ENCODE results near the gene MPIG6B.

MPIG6B gene

GRCh38 chr6:31765910-31766794 lies 43.0 kb downstream of the MPIG6B start:
- Histone ChIP-seq H3K27ac (ENCODE audit: insufficient read depth, low read depth, low read length, poor library complexity, severe bottlenecking) (no peak overlapping the region), H3K27me3 (ENCODE audit: control insufficient read depth, insufficient read depth, low read length, poor library complexity, severe bottlenecking) (no peaks in the 10 kb centered on the region), H3K4me1 (ENCODE audit: control insufficient read depth, insufficient read depth, low read length) (peaks cover 22% of the 10 kb centered on the region), H3K9me3 (ENCODE audit: control insufficient read depth, low read length) (no peaks in the 10 kb centered on the region), H3K4me3 (ENCODE audit: insufficient read depth, low read depth, low read length) (no peak overlapping the region), H3K36me3 (ENCODE audit: control insufficient read depth, insufficient read depth, low read length) (no peaks in the 10 kb centered on the region)
- WGBS, 2 experiments: 75% methylated on average over 42 of the region's 42 CpGs

- 89 to 92% methylated on average over 6 of the region's 6 CpGs for WGBS, 2 experiments
Observed at GRCh38 chr6:31767096-31767645, 44.0 kb downstream of the MPIG6B start.

GRCh38 chr6:31768363-31769257 lies 45.4 kb downstream of the MPIG6B start:
- H3K27ac ChIP-seq (ENCODE audit: insufficient read depth, low read depth, low read length, poor library complexity, severe bottlenecking): no peak overlapping the region
- H3K4me1 ChIP-seq (ENCODE audit: control insufficient read depth, insufficient read depth, low read length): peaks cover 13% of the 10 kb centered on the region
- no peaks in the 10 kb centered on the region for H3K27me3 ChIP-seq (ENCODE audit: control insufficient read depth, insufficient read depth, low read length, poor library complexity, severe bottlenecking)
- no peaks in the 10 kb centered on the region for H3K9me3 ChIP-seq (ENCODE audit: control insufficient read depth, low read length)
- WGBS, 2 experiments: 92 to 93% methylated on average over 18 of the region's 18 CpGs
- H3K36me3 ChIP-seq (ENCODE audit: control insufficient read depth, insufficient read depth, low read length): no peaks in the 10 kb centered on the region
- no peak overlapping the region for H3K4me3 ChIP-seq (ENCODE audit: insufficient read depth, low read depth, low read length)

More at GRCh38 chr6:31767096-31767645, 44.0 kb downstream of the MPIG6B start:
- Histone ChIP-seq H3K4me3 (ENCODE audit: insufficient read depth, low read depth, low read length) (no peak overlapping the region), H3K4me1 (ENCODE audit: control insufficient read depth, insufficient read depth, low read length) (peaks cover 22% of the 10 kb centered on the region), H3K27me3 (ENCODE audit: control insufficient read depth, insufficient read depth, low read length, poor library complexity, severe bottlenecking) (no peaks in the 10 kb centered on the region), H3K36me3 (ENCODE audit: control insufficient read depth, insufficient read depth, low read length) (no peaks in the 10 kb centered on the region), H3K27ac (ENCODE audit: insufficient read depth, low read depth, low read length, poor library complexity, severe bottlenecking) (no peak overlapping the region), H3K9me3 (ENCODE audit: control insufficient read depth, low read length) (no peaks in the 10 kb centered on the region)

- Histone ChIP-seq H3K4me3 (ENCODE audit: insufficient read depth, low read depth, low read length) (no peak overlapping the region), H3K4me1 (ENCODE audit: control insufficient read depth, insufficient read depth, low read length) (peaks cover 7% of the 10 kb centered on the region), H3K9me3 (ENCODE audit: control insufficient read depth, low read length) (no peaks in the 10 kb centered on the region), H3K27me3 (ENCODE audit: control insufficient read depth, insufficient read depth, low read length, poor library complexity, severe bottlenecking) (no peaks in the 10 kb centered on the region), H3K36me3 (ENCODE audit: control insufficient read depth, insufficient read depth, low read length) (no peaks in the 10 kb centered on the region), H3K27ac (ENCODE audit: insufficient read depth, low read depth, low read length, poor library complexity, severe bottlenecking) (no peak overlapping the region)
- 76 to 80% methylated on average over 11 to 12 of the region's 12 CpGs for WGBS, 2 experiments
Observed at GRCh38 chr6:31769684-31770371, 46.7 kb downstream of the MPIG6B start.

- Histone ChIP-seq H3K27me3 (ENCODE audit: control insufficient read depth, insufficient read depth, low read length, poor library complexity, severe bottlenecking) (no peaks in the 10 kb centered on the region), H3K4me1 (ENCODE audit: control insufficient read depth, insufficient read depth, low read length) (peaks cover 5% of the 10 kb centered on the region), H3K4me3 (ENCODE audit: insufficient read depth, low read depth, low read length) (no peak overlapping the region), H3K9me3 (ENCODE audit: control insufficient read depth, low read length) (no peaks in the 10 kb centered on the region), H3K27ac (ENCODE audit: insufficient read depth, low read depth, low read length, poor library complexity, severe bottlenecking) (no peak overlapping the region), H3K36me3 (ENCODE audit: control insufficient read depth, insufficient read depth, low read length) (no peaks in the 10 kb centered on the region)
- 83 to 84% methylated on average over 1 to 2 of the region's 2 CpGs for WGBS, 2 experiments
Observed at GRCh38 chr6:31770860-31771259, 47.7 kb downstream of the MPIG6B start.

- Histone ChIP-seq H3K4me1 (ENCODE audit: control insufficient read depth, insufficient read depth, low read length) (peaks cover 4% of the 10 kb centered on the region), H3K4me3 (ENCODE audit: insufficient read depth, low read depth, low read length) (no peak overlapping the region), H3K9me3 (ENCODE audit: control insufficient read depth, low read length) (no peaks in the 10 kb centered on the region), H3K27me3 (ENCODE audit: control insufficient read depth, insufficient read depth, low read length, poor library complexity, severe bottlenecking) (no peaks in the 10 kb centered on the region), H3K36me3 (ENCODE audit: control insufficient read depth, insufficient read depth, low read length) (no peaks in the 10 kb centered on the region), H3K27ac (ENCODE audit: insufficient read depth, low read depth, low read length, poor library complexity, severe bottlenecking) (no peak overlapping the region)
- WGBS, 2 experiments: 86 to 89% methylated on average over 4 of the region's 4 CpGs
Observed at GRCh38 chr6:31771992-31772358, 48.8 kb downstream of the MPIG6B start.

GRCh38 chr6:31775184-31775583 lies 52.0 kb downstream of the MPIG6B start:
- H3K36me3 ChIP-seq (ENCODE audit: control insufficient read depth, insufficient read depth, low read length): peaks cover 18% of the 10 kb centered on the region
- no peak overlapping the region for H3K4me3 ChIP-seq (ENCODE audit: insufficient read depth, low read depth, low read length)
- no peaks in the 10 kb centered on the region for H3K9me3 ChIP-seq (ENCODE audit: control insufficient read depth, low read length)
- H3K4me1 ChIP-seq (ENCODE audit: control insufficient read depth, insufficient read depth, low read length): peaks cover 6% of the 10 kb centered on the region
- H3K27me3 ChIP-seq (ENCODE audit: control insufficient read depth, insufficient read depth, low read length, poor library complexity, severe bottlenecking): no peaks in the 10 kb centered on the region
- peak overlapping the region; percentile 33 for H3K27ac ChIP-seq (ENCODE audit: insufficient read depth, low read depth, low read length, poor library complexity, severe bottlenecking)
- WGBS, 2 experiments: 85 to 91% methylated on average over 4 of the region's 4 CpGs

- H3K27me3 ChIP-seq (ENCODE audit: control insufficient read depth, insufficient read depth, low read length, poor library complexity, severe bottlenecking): no peaks in the 10 kb centered on the region
- H3K4me1 ChIP-seq (ENCODE audit: control insufficient read depth, insufficient read depth, low read length): peaks cover 6% of the 10 kb centered on the region
- peaks cover 23% of the 10 kb centered on the region for H3K36me3 ChIP-seq (ENCODE audit: control insufficient read depth, insufficient read depth, low read length)
- H3K27ac ChIP-seq (ENCODE audit: insufficient read depth, low read depth, low read length, poor library complexity, severe bottlenecking): peak overlapping the region; percentile 33
- H3K9me3 ChIP-seq (ENCODE audit: control insufficient read depth, low read length): no peaks in the 10 kb centered on the region
- WGBS, 2 experiments: 93 to 94% methylated on average over 32 of the region's 32 CpGs
- no peak overlapping the region for H3K4me3 ChIP-seq (ENCODE audit: insufficient read depth, low read depth, low read length)
Observed at GRCh38 chr6:31775633-31776484, 52.7 kb downstream of the MPIG6B start.
